GM21390 (cell line): ENCODE measurements around the gene MT1B.

Experiments used
- ATAC-seq: cut with Tn5 transposase; IDR thresholded peaks from one replicate; pipeline ENCODE4 v1.9.1; 2021; ENCODE audit not compliant: unreplicated experiment

The MT1B gene

GRCh38 chr16:56636616-56637413 is 14.9 kb upstream of the MT1B start:
- no peak for ATAC-seq

DNA sequence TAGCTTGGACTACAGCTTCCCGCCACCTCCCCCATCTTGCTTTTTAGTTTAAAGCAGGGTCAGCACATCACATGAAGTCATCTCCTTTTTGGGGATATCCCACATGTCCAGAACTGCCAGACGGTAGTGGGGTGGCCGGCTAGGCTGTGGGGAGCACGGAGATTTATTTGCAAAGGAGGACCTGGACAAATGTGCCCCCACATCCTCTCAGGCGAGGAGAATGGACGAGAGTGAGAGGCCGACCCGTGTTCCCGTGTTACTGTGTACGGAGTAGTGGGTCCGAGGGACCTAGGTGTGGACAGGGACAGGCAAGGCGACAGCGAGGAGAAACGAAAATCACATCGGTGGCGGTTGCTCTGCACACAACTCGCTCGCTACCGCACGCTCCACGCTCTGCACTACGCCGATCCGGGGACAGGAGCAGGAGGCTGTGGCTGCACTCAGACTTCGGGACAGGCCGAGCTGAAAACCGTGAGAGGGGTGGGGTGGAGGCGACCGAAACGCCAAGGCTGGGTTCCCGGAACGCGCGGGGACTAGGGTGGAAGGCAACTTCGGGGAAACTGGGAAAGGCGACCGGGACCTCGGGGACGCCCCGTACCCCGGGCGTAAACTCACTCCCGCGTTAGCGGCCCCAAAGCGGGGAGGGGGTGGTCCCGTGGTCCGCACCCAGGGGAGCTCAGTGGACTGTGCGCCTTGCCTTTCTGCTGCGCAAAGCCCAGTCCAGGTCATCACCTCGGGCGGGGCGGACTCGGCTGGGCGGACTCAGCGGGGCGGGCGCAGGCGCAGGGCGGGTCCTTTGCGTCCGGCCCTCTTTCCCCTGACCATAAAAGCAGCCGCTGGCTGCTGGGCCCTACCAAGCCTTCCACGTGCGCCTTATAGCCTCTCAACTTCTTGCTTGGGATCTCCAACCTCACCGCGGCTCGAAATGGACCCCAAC is 13.6 kb upstream of the MT1B start, which contains the start of gene MT1A:
MT1A (plus strand) TSS at position 853 of the 937 bp plus-strand sequence; CDS start at position 926, 73 bp downstream.
- ATAC-seq: no peak

GRCh38 chr16:56639045-56639444 is 12.6 kb upstream of the MT1B start:
- ATAC-seq: no peak

DNA sequence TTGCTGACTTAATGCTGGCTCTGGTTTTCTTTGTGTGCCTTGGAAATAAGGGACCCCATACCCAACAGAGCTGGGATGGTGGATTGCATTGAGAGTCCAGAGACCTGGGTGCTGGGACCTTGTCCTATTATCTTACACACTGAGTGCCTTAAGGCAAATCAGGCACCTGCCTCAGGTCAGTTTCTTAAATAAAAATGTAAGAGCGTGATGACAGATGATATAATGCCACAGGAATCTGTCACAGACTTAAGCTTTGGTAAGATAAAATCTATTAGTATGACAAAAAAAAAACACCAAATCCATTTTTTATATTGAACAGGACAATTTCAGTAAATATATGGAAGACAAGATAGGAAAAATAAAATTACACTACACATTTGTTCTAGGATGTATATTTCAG is 11.6 kb upstream of the MT1B start:
- no peak for ATAC-seq

- ATAC-seq: no peak
Observed at GRCh38 chr16:56641166-56641565, 10.5 kb upstream of the MT1B start.

DNA sequence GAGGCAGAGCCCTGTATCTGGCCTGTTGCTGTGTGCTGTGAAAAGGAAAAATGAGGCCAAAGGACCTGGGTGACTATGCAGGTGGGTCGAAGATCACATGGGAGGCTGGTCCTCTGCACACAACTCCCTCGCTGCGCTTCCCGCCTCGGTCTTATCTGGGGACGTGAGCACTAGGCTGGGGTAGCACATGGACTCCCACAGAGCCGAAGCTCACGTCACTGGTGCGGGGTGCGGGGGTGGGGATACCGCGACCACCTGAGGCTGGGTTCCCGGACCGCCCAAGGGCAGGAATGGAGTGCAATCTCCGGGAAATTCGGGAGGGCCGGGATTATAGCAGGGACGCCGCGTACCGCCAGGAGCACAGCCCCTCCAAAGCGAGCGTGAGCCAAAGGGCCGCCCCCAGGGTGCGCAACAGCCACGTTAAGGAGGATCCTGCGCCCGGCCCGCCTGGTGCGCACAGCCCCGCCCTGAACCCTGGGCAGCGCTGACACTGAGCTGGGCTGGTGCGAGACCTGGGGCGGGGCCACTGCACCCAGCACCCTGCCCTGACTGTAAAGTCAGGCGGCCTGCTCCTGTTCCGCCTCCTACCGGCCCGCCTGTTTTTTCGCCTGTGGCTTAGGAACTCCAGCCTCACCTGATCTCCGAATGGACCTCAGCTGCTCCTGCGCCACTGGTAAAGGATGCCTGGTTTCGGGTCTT is 8.5 kb upstream of the MT1B start:
- ATAC-seq: peak; percentile 58

DNA sequence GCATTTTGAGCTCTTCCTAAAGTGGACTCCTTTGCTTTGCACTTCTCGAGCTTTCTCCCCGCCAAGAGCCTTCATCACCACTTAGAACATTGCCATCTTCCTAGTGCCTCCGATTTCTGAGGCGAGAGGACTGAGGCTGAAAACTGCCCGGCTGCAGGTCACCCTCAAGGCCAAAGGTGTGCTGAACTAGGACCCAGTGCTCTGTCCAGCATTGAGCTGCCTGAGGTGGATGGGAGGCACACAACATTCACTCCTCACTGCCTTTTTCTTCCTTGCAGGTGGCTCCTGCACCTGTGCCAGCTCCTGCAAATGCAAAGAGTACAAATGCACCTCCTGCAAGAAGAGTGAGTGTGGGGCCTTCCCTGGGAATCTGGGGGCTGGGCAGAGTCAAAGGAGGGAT is 7.9 kb upstream of the MT1B start:
- ATAC-seq: no peak

GRCh38 chr16:56645311-56645710 is 6.4 kb upstream of the MT1B start:
- ATAC-seq: no peak

DNA sequence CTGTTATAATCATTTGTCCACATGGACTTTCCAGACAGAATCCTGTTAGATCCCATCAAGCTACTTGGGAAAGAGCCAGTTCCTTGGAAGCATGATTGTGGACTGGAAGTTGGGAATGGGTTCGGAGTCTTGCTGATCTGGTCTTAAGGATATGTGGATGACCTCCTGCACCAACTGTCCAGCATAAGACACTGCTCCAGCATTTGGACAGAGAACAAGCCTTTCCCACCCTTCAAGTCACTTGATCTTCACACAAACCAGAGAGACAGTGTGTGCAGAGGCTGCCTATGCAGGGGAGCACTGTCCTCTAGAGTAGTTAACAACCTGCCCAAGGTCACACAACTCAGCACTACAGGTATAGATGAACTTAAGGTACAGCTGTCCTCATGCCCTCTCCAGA is 5.8 kb upstream of the MT1B start:
- ATAC-seq: no peak

DNA sequence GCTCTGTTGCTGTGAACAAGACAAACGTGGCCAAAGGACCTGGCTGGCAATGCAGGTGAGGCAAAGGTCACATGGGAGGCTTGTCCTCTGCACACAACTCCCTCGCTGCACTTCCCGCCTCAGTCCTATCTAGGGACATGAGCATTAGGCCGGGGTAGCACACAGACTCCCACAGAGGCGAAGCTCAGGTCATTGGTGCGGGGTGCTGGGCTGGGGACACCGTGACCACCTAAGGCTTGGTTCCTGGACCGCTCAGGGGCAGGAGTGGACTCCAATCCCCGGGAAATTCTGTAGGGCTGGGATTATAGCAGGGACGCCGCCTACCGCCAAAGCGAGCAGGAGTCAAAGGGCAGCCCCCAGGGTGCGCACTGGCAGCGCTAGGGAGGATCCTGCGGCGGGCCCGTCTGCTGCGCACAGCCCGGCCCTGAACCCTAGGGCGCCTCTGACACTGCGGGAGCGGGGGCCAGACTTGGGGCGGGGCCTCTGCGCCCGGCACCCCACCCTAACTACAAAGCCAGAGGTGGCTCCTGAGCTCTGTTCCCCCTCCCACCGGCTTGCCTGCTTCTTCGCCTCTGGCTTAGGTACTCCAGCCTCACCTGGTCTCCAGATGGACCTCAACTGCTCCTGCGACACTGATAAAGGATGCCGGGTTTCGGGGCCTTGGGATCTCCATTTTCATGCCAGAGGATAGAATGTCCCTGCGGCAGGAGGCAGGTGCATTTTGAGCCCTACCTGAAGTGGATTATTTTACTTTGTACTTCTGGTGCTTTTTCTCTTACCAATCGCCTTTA is 3.9 kb upstream of the MT1B start:
- ATAC-seq: no peak

DNA sequence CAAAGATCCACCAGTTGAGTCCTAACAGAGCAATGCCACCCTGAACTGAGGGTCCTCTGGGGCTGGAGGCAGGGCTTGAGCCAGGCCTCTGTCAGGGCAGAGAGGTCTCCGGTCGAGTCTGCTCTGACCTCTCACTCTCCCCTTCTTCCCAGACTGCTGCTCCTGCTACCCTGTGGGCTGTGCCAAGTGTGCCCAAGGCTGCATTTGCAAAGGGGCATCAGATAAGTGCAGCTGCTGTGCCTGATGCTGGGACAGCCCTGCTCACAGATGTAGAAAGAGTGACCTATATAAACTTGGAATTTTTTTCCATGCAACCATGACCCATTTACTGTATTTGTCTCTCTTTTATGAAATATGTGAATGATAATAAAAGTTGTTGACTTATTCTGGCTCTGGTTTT is 2.4 kb upstream of the MT1B start:
- no peak for ATAC-seq

GRCh38 chr16:56649820-56650219 is 1.9 kb upstream of the MT1B start:
- no peak for ATAC-seq

DNA sequence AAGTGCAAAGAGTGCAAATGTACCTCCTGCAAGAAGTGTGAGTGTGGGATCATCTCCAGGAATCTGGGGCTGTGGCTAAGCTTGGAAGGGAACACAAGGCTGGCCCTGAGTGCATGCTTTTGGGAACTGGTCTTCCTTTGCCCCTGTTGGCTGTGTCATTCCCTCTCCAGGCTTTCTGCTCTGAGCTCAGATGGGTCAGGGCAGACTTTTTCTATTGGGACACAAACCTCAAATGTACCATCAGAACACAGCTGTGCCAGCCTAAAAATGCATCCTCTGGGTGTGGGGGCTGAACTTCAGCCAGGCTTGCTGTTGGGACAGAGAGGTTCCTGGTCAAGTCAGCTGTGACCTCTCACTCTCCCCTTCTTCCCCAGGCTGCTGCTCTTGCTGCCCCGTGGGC is 914 bp downstream of the MT1B start:
- ATAC-seq: no peak

DNA sequence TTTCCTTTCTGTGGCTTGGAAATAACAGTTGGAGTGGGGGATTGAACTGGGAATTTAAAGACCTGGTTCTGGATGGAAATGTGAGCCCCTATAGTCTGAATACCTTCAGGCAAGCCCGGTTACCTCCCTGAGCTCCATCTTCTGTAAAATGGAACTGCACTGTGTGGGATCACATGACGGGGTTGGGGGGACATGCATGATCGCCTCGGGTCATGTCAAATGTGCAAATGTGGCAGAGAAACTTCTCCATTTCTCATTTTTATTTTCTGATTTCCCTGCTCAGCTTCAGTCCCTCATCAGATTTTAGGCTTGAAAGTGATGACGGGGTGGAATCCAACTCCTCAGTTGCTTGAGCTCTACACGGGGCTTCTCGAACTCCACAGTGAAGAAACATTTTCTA is 1.5 kb downstream of the MT1B start:
- no peak for ATAC-seq

- no peak for ATAC-seq
Observed at GRCh38 chr16:56657555-56658326, 6.1 kb downstream of the MT1B start, which contains the start of gene MT1F. TSS of gene MT1F (plus strand) at chr16:56657959. CDS start at chr16:56658059, 100 bp downstream.

DNA sequence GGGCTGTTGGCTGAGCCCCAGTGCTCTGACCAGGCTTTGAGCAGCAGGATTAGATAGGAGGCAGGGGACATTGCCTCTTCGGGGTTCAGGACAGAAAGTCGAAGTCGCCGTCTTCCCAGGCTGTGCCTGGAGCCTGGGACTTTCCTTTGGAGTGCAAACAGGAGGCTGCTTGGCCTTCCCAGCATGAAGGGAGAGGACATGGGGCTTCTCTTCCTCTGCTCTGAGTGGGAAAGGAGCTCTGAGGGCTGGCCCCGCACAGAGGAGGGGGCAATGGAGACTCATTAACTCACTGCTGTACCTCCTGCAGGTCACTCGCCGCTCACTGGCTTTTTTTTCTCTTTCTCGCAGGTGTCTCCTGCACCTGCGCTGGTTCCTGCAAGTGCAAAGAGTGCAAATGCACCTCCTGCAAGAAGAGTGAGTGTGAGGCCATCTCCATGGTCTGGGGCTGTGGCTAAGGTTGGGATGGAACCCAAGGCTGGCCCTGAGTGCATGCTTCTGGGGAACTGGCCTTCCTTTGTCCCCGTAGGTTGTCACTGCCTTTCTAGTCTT is 6.7 kb downstream of the MT1B start:
- ATAC-seq: no peak

DNA sequence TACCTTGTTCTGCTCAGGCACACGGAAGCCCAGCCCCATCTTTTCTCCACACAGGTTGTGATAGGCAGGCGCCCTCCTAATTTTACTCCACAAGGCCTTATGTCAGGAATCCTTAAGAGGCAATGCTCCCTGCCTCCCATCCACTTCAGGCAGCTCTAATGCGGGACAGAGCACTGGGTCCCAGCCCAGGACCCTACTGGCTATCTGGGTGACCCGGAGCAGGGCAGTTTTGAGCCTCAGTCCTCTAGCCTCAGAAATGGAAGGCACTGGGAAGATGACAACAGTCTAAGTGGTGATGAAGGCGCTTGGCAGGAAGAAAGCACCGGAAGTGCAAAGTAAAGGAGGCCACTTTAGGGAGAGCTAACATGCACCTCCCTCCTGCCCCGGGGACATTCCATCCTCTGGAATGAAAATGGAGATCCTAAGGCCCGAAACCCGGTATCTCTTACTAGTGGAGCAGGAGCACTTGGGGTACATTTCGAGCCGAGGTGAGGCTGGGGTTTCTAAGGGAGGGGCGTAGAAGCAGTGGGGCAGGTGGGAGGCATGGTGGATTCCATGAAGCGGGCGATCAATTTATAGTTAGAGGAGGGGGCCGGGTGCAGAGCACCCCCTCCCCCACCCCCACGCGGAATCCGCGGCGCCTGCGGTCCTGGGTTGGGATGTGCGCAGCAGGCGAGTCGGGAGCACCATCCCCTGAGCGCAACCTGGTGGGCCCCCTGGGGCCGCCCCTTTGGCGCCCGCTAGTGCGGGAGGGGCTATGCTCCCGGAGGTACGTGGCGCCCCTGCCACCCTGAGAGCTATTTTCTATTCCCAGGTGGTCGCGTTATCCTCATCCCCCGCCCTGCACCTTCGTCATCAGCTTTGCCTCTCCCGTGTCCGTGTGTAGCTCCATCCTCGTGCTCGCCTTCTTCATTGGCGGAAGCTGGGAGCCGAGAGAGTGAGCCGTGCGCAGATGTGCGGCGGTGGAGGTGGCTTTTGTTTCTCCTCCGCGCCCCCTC is 11.0 kb downstream of the MT1B start:
- ATAC-seq: no peak

DNA sequence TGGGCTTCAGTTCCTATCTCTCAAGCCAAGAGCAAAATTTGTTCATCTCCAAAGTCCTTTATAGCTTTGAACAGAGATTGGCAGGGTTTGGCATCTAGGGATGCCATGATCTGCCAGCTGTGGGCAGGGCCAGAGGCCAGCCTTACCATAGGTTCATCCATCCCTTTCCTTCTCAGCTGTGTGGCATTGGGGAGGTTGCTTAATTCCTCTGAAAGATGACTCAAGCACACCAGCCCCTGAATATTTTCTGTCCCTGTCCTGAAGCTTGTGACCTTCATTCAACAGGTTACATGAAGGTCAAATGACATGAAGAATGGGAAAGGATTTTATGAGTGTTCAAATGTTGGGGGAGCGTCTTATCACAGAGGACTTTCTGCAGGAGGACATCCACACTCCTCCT is 12.8 kb downstream of the MT1B start:
- no peak for ATAC-seq
